Retina (tissue), 1 donor: ENCODE measurements around the gene TOE1.
"Not testable (repeated sequence)": the region's sequence is repeated elsewhere in the genome, so short reads cannot be mapped to it uniquely, and the experiment has no call there.

Source experiments
- DNase-seq: peaks from one replicate; pipeline ENCODE4 v3.0.0-alpha.2; 2016

Gene TOE1

DNA sequence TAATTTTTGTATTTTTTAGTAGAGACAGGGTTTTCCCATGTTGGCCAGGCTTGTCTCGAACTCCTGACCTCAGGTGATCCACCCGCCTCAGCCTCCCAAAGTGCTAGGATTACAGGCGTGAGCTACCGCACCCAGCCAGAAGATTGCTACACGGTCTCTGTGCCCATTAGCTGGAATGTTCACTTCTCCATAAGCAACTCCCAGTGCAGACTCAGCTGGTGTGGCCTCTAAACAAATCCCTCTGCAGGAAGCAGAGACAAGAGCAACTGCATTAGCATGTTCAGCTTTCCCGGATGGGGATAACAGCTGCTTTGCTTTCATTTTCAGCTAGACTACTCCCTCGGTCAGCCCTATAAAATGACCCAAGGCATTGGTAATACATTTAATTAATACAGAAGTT lies 21.0 kb downstream of the TOE1 start:
- not testable (repeated sequence) for DNase-seq

DNA sequence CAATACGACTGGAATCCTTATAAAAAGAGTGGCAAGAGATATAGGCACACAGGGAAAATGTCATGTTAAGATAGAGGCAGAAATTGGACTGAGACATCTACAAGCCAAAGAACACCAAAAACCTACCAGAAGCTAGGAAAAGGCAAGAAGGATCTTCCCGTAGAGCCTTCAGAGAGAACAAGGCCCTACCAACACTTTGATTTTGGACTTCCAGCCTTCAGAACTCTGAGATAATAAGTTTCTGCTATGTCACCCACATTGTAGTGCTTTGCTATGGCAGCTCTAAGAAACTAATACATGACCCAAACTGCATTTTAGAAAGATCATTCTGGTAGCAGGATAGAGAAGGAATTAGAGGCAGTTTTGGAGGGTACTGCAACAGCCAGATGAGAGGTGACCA lies 24.3 kb downstream of the TOE1 start:
- DNase-seq, result no peak

DNA sequence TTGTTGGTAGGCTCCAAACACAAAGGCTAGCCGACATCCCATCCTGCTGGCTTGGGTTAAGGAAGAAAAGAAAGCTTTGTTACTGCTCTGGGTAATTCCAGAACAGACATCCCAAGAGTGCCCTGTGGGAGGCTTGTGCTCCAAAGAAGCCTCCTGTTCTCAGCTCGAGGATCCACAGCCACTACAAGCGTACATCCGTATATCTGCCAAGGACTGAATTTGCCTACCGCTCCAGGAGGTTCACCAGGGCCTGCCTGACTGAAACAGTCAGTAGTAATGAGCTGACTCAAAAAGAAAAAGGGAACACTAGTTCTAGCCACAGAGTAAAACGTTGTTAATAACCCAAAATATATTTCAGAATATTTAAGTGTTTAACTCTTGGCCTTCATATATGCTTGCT lies 25.1 kb downstream of the TOE1 start:
- DNase-seq, result no peak

DNA sequence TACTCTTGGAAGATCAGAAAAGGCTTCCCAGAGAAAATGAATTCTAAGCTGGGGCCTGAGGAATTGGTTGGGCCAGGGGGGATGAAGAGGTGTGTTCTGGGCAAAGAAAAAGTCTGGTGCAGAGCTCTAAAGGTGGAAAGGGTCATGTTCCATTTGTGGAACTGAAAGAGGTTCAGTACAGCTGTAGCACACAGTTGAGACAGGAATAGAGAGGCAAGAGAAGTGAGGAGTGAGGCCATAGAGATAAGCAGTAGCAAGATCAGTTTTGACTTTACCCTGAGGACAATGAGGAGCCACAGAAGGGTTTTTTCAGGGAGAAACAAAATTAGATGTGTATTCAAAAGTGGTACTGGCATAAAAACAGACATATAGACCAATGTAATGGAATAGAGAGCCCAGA lies 30.6 kb downstream of the TOE1 start:
- DNase-seq, result no peak

DNA sequence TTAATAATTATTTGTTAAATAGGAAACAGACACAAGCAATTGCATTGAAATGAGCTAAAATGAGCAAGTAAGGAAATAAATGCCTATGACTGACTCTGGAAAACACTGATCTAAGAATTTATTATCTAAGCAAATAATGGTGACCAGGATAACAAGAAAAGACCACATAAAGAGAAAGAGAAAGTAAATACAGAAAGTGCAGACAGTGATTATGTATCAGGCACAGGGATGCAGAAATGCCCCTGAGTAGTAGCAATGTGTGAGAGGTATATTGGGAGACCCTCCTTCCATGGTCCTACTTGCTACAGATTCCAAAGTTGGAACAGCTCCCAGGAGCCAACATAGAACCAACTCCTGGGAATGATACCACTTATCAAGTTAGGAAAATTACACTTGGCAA lies 33.6 kb downstream of the TOE1 start:
- no peak for DNase-seq

DNA sequence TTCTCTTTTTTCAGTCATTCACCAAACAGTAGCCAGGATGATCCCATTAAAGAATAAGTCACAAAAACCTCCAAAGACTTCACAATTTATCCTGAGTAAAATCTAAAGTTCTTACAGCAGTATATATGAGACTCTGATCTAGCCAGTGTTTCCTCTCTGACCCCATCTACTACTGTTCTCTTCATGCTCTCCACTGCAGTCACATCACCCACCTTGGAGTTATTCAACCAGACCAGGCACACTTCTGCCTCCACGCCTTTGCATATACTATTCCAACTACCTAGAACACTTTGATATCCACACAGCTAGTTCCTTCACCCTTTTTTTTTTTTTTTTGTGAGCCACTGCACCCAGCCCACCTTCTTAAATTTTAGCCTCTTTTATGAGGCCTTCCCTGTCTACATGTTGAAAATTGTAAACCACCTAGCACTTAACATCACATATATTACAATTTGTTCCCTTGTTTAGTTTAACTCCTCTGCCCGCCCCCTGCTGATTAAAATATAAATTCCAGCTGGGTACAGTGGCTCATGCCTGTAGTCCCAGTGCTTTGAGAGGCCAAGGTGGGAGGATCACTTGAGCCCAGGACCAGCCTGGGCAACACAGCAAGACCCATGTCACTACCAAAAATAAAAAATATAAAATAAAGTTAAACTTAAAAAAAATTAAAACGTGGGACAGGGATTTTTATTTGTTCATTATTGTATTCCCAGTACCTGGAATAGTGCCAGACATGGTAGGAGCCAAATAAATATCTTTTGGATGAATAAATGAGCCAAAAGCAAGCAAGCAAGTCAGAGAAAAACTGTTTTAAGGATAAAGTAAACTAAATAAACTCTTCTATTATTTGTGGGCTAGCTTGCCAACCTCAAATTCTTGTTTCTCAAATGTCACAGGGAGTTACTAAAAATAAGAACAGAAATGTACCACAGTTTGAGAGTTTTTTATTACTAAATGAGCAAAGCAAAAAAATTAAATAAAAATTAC lies 35.4 kb downstream of the TOE1 start:
- DNase-seq, result no peak

DNA sequence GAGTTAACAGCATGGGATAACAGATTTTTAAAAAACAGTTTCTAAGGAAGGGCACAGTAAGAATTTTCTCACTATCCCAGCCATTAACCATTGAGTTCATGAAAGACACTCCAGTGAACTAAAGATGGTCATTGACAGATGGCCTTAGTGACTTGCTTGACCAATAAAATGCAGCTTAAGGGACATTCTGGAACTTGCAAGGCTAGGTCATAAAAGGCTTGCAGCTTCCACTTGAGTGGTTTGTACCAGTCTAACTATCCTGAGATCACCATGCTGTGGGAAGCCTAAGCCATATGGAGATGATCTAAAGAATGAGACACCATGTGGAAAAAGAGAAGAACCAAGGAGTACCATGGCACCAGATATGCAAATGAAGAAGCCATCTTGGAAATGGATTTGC lies 38.2 kb downstream of the TOE1 start:
- DNase-seq, result no peak

DNA sequence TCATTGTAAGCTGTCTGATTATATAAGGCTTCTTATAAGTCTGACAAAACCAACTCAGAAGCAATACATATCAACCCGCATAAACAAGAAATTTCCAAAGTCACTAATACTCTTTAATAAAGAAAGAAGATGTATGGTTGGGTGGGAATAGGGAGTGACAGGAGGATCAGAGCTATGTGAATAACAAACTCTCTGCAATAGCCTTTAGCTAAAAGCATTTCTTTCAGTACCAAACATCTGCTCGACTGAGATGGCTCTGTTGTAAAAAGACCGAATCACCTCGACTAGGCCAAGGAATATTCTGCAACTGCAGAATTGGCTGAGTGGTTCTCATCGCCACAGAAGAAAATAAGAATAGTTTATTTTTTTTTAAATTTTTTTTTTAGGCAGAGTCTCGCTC lies 39.6 kb downstream of the TOE1 start:
- no peak for DNase-seq

DNA sequence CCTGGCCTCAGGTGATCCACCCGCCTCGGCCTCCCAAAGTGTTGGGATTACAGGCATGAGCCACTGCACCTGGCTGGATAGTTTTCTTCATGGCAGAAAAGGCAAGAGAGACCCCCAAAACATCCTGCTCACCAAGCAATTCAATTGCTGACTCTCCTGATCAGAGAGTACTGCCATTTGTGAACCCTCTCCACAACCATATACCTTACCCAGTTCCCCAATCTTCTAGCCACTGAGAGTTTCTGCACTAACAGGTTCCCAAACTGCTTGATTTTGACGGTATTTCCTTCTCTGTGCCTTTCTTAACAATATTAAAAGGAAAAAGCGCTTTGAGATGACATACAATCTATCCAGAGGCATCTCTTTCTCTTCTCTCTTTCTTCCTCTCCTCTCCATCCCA lies 40.2 kb downstream of the TOE1 start:
- DNase-seq, result no peak

DNA sequence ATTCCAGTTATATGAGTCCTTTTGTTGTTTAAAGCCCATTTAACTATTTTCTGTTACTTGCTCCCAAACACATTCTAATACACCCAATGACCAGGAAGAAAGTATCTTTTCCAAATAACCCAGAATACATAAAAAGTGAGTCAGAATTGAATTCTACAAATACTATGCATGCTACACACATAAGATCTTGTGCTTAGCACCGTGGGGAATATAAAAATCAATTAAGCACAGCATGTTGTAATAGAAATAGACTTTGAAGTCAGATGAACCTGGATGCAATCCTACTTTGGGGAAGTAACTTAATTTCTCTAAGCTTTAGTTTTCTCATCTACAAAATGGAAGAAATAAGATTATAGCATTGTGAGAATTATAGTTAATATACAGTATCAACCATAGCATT lies 40.8 kb downstream of the TOE1 start:
- no peak for DNase-seq

DNA sequence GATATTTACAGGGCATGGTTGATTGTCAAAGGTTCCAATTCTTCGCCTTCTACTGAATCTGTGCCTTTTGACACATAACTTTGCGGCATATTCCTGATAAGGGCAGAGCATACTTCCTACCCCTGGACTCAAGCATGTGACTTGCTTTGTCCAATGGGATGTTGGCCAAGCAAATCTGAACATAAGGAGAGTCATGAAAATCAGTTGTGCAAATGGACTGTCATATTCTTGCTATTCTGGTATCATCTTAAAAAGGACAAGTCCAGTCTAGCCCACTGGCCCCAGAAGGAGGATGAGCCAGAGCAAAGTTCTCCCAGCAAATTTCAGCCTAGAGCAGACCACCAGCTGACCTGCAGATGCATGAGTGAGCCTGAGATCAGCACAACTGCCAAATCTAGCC lies 41.3 kb downstream of the TOE1 start:
- DNase-seq, result no peak

DNA sequence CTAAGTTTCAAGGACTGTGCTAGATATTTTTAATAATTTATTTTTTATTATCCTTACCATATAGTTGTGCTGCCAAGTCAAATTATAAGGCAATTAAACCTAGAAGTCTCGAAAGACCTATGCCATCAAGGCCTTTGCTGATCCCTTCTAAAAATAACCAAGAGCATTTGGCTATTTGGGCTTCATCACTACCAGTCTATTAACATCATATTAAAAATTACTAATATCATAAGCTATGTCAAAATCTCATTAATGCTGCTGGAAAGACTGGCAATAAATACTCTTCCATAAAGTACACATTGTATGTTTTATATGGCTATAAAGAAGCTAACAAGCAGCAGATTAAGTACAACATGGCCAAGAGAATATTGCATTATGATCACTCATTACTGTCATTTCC lies 43.2 kb downstream of the TOE1 start:
- no peak for DNase-seq

DNA sequence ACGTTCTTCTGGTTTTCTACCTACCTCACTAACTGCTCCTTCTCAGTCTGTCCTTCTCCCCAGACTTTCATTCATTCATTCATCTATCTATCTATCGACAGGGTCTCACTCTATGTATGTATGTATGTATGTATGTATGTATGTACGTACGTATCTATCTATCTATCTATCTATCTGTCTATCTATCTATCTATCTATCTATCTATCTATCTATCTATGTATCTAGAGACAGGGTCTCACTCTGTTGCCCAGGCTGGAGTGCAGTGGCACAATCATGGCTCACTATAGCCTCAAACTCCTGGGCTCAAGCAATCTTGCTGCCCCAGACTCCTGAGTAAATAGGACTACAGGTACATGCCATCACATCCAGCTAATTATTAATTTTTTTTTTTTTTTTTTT lies 44.2 kb downstream of the TOE1 start:
- not testable (repeated sequence) for DNase-seq

DNA sequence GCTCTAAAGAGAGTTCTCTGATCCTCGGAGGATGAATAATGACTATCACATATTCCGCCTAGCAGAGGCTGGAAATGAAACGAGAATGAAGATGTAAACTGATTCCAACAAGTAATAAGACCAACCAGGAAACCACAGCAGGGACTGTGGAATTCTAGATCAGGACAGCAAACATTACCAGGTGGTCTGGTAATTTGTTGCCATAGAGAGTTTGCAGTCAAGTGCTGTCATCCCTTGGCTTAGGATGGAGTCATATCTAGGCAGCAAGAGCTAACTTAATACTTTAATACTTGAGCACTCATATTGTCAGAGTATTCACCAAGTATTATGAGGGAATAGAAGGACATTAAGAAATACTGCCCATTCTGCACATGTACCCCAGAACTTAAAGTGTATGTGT lies 45.3 kb downstream of the TOE1 start:
- DNase-seq, result no peak

DNA sequence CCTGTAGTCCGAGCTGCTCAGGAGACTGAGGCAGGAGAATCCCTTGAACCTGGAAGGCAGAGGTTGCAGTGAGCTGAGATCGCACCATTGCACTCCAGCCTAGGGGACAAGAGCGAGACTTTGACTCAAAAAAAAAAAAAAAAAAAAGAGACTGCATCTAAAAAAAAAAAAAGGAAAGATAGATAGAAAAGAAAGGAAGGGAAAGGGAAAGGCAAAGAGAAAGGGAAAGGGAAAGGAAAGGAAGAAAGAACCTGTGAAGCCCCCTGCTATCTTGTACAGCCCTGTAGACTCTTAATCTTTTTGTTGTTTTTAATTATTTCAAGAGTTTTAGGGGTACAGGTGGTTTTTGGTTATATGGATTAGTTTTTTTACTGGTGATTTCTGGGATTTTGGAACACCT lies 46.2 kb downstream of the TOE1 start:
- no peak for DNase-seq
